MM.1S (cell line): ENCODE data around the gene AFG1L.

Source experiments
- EZH2 ChIP-seq: fragments of 300-600 bp; sonication (generic); optimal IDR thresholded peaks from 2 replicates; pipeline ENCODE3; 2017; ENCODE audit warnings: low read depth, mild to moderate bottlenecking, antibody characterized with exemption, low read length, mixed read lengths
- EZH2phosphoT487 ChIP-seq: fragments of 300-600 bp; sonication (generic); IDR thresholded peaks from 2 replicates; pipeline ENCODE4 v1.6.1; 2018; ENCODE audit warnings: antibody characterized with exemption, low read length
- TF ChIP-seq, protein P1 (sequence below): fragments of 300-600 bp; sonication (generic); IDR thresholded peaks from 2 replicates; pipeline ENCODE4 v1.5.1; 2016; ENCODE audit warnings: antibody characterized with exemption, low read length, mixed read lengths

DNA sequence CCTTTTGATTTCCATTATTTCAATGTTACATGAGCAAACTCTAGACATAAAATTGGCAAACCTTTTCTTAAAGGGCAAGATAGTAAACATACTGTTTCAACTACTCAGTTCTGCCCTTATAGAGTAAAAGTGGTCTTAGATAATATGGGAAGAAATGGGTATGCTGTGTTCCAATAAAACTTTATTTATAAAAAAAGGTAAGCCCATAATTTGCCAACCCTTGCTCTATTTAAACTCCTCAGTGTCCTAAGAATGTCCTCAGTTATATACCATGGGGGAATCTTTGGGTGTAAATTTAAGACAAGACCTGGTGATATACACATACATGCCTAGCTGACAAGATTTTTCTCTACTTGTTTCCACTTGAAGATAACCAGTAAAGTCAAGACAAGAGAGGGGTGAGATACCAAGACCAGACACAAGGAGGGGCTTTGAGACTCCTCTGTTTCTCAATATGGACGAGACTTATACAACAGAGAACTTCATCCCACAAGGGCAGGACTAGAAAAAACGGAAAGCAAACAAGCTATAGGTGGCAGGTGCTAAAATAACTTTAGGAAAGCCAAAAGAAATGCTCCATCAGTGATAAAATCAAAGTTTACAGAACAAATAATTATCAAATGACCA, 44.5 kb upstream of the AFG1L start:
- TF ChIP-seq, protein P1, sequence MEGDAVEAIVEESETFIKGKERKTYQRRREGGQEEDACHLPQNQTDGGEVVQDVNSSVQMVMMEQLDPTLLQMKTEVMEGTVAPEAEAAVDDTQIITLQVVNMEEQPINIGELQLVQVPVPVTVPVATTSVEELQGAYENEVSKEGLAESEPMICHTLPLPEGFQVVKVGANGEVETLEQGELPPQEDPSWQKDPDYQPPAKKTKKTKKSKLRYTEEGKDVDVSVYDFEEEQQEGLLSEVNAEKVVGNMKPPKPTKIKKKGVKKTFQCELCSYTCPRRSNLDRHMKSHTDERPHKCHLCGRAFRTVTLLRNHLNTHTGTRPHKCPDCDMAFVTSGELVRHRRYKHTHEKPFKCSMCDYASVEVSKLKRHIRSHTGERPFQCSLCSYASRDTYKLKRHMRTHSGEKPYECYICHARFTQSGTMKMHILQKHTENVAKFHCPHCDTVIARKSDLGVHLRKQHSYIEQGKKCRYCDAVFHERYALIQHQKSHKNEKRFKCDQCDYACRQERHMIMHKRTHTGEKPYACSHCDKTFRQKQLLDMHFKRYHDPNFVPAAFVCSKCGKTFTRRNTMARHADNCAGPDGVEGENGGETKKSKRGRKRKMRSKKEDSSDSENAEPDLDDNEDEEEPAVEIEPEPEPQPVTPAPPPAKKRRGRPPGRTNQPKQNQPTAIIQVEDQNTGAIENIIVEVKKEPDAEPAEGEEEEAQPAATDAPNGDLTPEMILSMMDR = peak; percentile 23
- TF ChIP-seq EZH2 (no peak), EZH2phosphoT487 (no peak)
